GM21717 (cell line): ENCODE results near the gene NYAP1.
"Not testable (repeated sequence)": the region's sequence is repeated elsewhere in the genome, so short reads cannot be mapped to it uniquely, and the experiment has no call there.

Experiments used
- ATAC-seq: cut with Tn5 transposase; IDR thresholded peaks from one replicate; pipeline ENCODE4 v1.9.1; 2021; ENCODE audit warnings: mild to moderate bottlenecking, moderate library complexity; ENCODE audit not compliant: unreplicated experiment

NYAP1 gene

GRCh38 chr7:100509231-100509630 is 25.5 kb downstream of the NYAP1 start:
- no peak for ATAC-seq

DNA sequence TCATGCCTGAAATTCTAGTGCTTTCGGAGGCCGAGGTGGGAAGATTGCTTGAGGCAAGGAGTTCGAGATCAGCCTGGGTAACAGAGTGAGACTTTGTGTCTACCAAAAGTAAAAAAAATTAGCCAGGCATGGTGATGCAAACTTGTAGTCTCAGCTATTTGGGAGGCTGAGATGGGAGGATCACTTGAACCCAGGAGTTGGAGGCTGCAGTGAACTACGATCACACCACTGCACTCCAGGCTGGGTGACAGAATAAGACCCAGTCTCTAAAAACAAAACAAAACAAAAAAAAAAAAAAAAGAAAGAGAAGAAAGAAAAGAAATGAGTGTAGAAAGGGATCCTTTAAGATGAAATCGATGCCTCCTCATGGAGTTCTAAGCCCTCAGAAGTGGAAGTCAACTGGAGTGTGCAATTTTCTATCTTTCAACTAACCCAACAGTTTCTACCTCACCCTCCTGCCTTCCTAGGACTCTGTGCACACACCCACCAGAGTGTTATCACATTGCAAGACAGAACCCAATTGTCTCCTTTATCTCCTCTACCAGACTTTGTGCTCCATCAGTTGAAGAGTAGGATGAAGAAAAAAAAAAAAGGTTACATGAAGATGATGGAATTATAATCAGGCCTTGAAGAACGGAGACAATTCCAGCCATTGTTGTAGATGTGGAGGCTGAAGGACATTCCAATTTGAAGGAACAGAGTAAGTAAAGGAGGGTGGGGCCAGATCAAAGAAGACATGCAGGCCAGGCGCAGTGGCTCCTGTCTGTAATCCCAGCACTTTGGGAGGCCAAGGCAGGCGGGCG is 26.9 kb downstream of the NYAP1 start:
- no peak for ATAC-seq

DNA sequence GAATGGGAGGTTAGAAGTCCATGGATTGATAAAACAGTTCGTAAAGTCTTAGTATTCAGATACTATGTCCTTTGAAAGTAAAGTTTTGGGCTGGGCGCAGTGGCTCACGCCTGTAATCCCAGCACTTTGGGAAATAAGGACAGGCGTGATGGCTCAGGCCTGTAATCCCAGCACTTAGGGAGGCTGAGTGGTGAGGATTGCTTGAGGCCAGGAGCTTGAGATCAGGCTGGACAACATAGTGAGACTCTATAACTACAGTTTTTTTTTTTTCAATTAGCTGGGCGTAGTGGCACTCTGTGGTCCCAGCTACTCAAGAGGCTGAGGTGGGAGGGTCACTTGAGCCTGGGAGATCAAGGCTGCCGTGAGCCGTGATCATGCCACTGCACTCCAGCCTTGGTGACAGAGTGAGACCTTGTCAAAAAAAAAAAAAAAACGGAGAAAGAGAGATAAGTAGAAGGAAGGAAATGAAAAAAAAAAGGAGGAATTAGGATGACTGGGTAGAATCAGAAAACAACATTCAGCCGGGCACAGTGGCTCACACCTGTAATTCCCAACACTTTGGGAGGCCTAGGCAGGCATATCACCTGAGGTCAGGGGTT is 29.6 kb downstream of the NYAP1 start:
- no peak for ATAC-seq

DNA sequence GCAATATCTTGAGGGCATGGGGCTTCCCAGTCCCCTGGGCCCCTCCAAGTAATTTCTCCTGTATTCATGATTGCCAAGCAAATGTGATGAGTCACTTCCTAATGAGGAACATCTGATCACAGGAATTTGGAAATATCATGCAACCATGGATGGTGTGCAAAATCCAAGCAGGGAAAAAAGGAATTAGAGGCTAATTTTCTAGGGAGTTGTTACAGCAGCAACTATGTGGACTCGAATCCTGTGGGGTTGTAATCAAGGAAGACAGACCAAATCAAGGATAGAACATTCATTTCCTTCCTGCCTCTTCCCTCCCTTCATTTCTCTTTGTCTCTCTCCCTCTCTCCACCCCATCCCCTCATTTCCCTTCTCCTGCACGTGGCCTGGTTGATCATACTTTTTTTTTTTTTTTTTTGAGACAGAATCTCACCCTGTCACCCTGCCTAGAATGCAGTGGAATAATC is 31.4 kb downstream of the NYAP1 start:
- no peak for ATAC-seq

GRCh38 chr7:100516135-100516812 is 32.5 kb downstream of the NYAP1 start:
- no peak for ATAC-seq

- no peak for ATAC-seq
These were observed 33.6 kb downstream of the NYAP1 start for GRCh38 chr7:100517305-100517704.

GRCh38 chr7:100519580-100519979 is 35.9 kb downstream of the NYAP1 start:
- no peak for ATAC-seq

GRCh38 chr7:100520138-100520537 is 36.4 kb downstream of the NYAP1 start:
- no peak for ATAC-seq

DNA sequence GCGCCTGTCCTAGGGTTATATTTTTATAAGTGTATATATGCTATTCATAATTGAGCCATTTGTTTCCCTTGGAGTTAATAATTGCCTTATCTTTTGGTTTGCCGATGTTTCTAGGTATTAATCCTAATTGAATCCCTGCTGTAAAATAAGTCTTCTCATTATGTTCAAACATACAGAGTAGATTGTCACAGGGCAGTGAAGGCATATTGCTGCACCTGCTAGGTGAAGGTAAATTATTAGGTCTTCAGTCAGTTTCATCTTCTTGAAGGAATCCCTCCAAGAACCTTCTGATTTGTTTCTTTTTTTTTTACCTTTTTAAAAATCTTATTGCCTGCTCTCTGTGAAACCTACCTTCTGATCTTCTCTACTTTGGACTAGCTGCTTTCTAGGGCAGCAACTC is 37.3 kb downstream of the NYAP1 start:
- ATAC-seq = no peak

GRCh38 chr7:100521909-100522593 is 38.3 kb downstream of the NYAP1 start:
- not testable (repeated sequence) for ATAC-seq

GRCh38 chr7:100523192-100523591 is 39.5 kb downstream of the NYAP1 start:
- not testable (repeated sequence) for ATAC-seq

DNA sequence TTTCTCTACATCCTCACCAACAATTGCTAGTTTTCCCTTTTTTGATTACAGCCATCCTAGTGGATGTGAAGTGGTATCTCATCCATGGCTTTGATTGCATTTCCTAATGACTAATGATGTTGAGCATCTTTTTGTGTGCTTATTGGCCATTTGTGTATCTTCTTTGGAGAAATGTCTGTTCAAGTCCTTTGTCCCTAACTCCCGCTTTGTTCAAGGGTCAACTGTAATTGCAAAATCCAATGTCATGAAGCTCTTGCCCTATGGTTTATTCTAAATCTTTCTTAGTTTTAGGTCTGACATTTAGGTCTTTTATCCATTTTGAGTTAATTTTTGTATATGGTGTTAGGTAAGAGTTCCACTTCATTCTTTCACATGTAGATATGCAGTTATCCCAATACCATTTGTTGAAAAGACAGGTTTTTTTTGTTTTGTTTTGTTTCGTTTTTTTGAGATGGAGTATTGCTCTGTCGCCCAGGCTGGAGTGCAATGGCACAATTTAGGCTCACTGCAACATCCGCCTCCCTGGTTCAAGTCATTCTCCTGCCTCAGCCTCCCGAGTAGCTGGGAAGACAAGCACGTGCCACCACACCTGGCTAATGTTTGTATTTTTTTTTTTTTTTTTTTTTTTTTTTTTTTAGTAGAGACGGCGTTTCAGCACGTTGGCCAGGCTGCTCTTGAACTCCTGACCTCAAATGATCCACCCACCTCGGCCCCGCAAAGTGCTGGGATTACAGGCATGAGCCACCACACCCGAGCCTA is 44.6 kb downstream of the NYAP1 start:
- ATAC-seq = not testable (repeated sequence)

- no peak for ATAC-seq
These were observed 48.7 kb downstream of the NYAP1 start for GRCh38 chr7:100532165-100533022.

GRCh38 chr7:100535982-100536381 is 52.3 kb downstream of the NYAP1 start:
- not testable (repeated sequence) for ATAC-seq

DNA sequence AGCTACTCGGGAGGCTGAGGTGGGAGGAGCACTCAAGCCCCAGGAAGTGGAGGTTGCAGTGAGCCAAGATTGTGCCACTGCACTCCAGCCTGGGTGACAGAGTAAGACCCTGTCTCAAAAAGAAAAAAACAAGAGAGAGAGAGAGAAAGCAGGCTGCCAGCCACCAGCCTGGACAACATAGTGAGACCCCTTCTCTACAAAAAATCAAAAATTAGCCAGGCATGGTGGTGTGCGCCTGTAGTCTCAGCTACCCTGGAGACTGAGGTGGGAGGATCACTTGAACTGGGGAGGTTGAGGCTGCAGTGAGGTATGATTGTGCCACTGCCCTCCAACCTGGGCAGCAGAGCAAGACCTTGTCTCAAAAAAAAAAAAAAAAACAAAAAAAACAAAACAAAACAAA is 53.0 kb downstream of the NYAP1 start:
- not testable (repeated sequence) for ATAC-seq

GRCh38 chr7:100538348-100538653 is 54.6 kb downstream of the NYAP1 start:
- no peak for ATAC-seq

- ATAC-seq = peak; percentile 91
These were observed 55.1 kb downstream of the NYAP1 start, which contains the start of gene AGFG2 for GRCh38 chr7:100538654-100539435. Gene AGFG2, plus strand, starts transcription at chr7:100539203. Its CDS starts 144 bp downstream, at chr7:100539347.

GRCh38 chr7:100539436-100540006 is 55.8 kb downstream of the NYAP1 start:
- ATAC-seq = no peak
